ENCODE measurements around the gene RMDN2.

- TF ChIP-seq CTCF (IDR thresholded peaks at IDR 0.05) (no peak), E2F4 (CRISPR knock-in tag; IDR thresholded peaks at IDR 0.05; ENCODE audit: borderline replicate concordance, low read depth) (no peak), TP53 (CRISPR knock-in tag; IDR thresholded peaks at IDR 0.05) (no peak), ZNF121 (CRISPR knock-in tag; IDR thresholded peaks at IDR 0.05) (no peak)
Observed at GRCh38 chr2:37947306-37947705, 22.2 kb downstream of the RMDN2 start.
